Activated T-cell treated with anti-CD3 and anti-CD28 coated beads for 48 hours (primary cell): ENCODE data around the gene ENOSF1.
"Not testable (repeated sequence)": the region's sequence is repeated elsewhere in the genome, so short reads cannot be mapped to it uniquely, and the experiment has no call there.

ENCODE experiments used
- DNase-seq: peaks from one replicate; pipeline ENCODE4 v3.0.0-alpha.2; 2020; ENCODE audit warnings: low read depth

Gene ENOSF1

GRCh38 chr18:712401-713134 lies at the start of gene ENOSF1:
Gene ENOSF1 (minus strand): TSS chr18:712630. CDS start chr18:712587, 43 bp downstream.
- DNase-seq, result peak; percentile 93

GRCh38 chr18:759864-760263 lies 47.4 kb upstream of the ENOSF1 start:
- DNase-seq, result not testable (repeated sequence)

GRCh38 chr18:755506-755905 lies 43.1 kb upstream of the ENOSF1 start:
- DNase-seq, result no peak

GRCh38 chr18:754656-755055 lies 42.2 kb upstream of the ENOSF1 start:
- DNase-seq, result no peak

- DNase-seq, result no peak
Measured at GRCh38 chr18:750456-750855, 38.0 kb upstream of the ENOSF1 start.

- DNase-seq, result no peak
Measured at GRCh38 chr18:744832-745597, 32.6 kb upstream of the ENOSF1 start.

GRCh38 chr18:741931-742512 lies 29.6 kb upstream of the ENOSF1 start:
- no peak for DNase-seq

GRCh38 chr18:732371-732770 lies 19.9 kb upstream of the ENOSF1 start:
- DNase-seq, result no peak

DNA sequence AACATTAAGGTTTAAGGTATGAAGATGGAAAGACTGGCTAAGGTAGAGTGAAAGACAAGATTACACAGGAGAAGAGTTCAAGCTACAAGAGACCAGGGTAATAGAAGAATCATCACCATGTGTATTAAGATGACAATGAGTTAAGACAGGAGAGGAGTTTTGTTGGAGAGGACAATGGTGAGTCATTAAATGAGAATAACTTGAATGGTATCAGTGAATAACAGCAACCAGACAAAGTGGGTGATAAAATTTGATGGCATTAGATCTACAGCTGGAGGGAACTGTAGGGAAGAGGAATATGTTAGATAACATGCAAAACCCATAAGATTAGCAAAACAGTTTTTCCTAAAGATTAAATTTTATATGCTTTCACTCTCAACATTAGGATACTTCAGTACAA lies 18.8 kb upstream of the ENOSF1 start:
- no peak for DNase-seq

DNA sequence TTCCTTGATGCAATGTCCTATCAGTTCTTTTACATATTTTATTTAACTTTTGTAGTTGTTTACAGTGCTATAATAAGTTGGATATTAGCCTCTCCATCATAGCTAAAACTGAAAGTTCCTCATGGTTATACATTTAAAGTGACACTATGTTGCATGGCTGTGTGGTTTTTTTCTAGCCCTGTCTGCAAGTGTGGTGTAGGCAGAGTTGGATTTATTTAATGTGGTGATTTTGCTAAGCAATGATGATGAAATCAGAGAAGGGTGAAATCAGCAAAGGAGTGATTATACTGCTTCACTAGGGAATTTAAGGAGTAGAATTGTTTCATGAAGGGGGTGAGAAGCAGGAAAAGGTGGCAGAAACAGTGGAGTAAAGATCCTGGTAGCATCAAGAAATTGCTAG lies 18.3 kb upstream of the ENOSF1 start:
- DNase-seq, result no peak

GRCh38 chr18:730120-730519 lies 17.7 kb upstream of the ENOSF1 start:
- DNase-seq, result not testable (repeated sequence)

DNA sequence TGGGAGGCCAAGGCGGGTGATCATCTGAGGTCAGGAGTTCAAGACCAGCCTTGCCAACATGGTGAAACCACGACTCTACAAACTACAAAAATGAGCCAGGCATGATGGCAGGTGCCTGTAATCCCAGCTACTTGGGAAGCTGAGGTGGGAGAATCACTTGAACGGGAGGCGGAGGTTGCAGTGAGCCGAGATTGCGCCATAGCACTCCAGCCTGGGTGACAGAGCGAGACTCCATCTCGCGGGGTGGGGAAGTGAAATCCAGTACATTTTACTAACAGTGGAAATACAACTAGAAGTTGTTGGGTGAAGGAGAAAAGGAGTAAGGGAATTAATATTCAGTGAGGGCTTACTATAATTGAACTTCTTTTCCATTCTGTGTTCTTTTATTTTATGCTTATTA lies 13.2 kb upstream of the ENOSF1 start:
- no peak for DNase-seq

- DNase-seq, result no peak
Measured at GRCh38 chr18:723541-724080, 11.2 kb upstream of the ENOSF1 start.

- DNase-seq, result no peak
Measured at GRCh38 chr18:717003-717402, 4.6 kb upstream of the ENOSF1 start.

GRCh38 chr18:715626-716025 lies 3.2 kb upstream of the ENOSF1 start:
- DNase-seq, result no peak

GRCh38 chr18:713135-713490 lies 683 bp upstream of the ENOSF1 start:
- DNase-seq, result no peak

DNA sequence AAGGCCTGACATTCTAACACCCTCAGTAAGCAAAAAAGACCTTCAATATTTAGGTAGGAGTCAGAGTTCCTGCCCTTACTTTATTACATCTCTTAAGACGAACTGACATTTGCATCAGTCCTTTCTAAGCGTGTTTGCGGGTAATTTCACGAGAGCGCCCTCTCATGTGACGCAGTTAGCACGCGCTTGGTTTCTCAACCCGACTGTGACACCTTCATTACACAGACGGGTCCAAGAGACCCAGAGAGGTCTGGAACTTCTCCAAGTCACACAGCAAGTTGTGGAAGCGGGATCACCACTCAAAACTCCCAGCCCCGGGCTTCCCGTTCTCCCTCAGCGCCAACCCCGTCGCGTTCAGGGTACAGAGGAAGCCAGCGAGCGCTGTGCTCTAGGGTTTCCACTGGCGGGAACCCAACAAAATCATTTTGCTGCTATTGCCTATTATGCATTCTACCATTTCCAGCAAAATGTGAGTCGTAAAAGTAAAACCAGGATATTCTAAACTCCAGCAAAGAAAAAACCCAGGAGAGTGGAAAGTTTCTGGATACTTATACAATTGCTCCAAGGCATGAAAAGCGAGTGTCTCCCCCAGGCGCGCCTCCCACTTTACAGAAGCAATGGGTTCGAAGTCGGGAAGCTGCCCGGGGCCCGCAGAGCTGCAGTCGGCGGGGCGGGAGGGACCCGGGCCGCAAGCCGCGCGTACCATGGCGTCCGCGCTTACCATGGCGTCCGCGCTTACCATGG lies 601 bp downstream of the ENOSF1 start:
- peak; percentile 66 for DNase-seq

- DNase-seq, result no peak
Measured at GRCh38 chr18:711310-711656, 1.1 kb downstream of the ENOSF1 start.

DNA sequence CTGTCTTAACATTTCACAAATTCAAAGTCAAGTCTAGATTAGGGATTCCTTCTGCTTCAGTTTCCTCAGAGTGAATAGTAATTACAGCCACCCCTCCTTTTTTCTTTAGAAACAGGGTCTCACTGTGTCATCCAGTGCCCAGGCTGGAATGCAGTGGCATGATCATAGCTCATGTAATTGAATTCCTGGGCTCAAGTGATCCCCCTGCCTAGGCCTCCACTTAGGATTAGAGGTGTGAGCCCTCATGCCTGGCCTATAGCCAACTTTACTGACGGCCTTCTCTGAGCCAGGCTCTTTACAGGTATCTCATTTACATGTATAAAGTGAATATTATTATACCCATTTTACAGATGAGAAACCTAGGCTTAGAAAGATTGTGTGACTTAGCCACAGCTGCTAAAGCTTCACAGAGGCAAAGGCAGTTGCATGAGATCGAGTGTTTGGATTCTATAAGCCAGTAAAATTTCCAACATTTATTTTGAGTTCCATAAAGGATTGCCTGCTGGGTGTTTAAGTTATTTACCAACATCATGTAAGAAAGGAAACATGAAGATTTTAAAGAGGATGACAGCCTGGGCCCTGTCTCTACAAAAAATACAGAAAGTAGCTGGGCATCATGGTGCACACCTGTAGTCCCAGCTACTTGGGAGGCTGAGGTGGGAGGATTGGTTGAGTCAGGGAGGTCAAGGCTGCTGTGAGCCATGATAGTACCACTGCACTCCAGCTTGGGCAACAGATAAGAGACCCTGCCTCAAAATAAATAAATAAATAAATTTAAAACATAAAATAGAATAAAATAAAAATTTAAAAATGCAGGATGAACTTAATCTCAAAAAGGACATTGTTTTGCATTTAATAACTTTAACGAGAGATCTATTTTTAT lies 1.8 kb downstream of the ENOSF1 start:
- DNase-seq, result no peak

DNA sequence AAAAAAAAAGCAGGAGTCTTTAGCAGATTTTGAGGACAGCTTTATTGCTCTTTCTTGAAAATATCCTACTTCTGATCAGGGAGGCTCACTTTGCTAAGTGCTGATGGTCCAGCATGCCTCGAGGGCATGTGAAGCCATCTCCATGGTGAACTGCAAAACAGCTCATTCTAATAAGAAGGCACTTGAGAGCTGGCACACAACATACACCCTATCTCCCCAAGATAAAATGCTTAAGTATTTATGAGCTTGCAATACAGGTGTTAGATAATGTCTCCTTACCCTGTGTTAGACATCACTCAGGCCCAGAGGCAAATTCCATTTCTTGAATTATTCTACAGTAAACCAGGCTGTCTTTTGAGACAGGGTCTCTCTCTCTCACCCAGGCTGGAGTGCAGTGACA lies 2.7 kb downstream of the ENOSF1 start:
- DNase-seq, result no peak

- DNase-seq, result no peak
Measured at GRCh38 chr18:708096-708495, 4.3 kb downstream of the ENOSF1 start.
